ENCODE results near the gene CDKAL1.

CDKAL1 gene

GRCh38 chr6:20801595-20801994, 267.3 kb downstream of the CDKAL1 start:
- no peak for DNase-seq
- peaks cover 10 to 12% of the 10 kb centered on the region in 2 donors for H3K9me3 Mint-ChIP-seq
- H3K4me1 Mint-ChIP-seq, result no peaks in the 10 kb centered on the region
- no peak overlapping the region for H3K27ac Mint-ChIP-seq
- no peak for ATAC-seq (replicated peaks)
- peaks cover 26 to 43% of the 10 kb centered on the region in 2 donors for H3K36me3 Mint-ChIP-seq
- no peaks in the 10 kb centered on the region for H3K27me3 Mint-ChIP-seq
- H3K4me3 Mint-ChIP-seq, result no peak overlapping the region

DNA sequence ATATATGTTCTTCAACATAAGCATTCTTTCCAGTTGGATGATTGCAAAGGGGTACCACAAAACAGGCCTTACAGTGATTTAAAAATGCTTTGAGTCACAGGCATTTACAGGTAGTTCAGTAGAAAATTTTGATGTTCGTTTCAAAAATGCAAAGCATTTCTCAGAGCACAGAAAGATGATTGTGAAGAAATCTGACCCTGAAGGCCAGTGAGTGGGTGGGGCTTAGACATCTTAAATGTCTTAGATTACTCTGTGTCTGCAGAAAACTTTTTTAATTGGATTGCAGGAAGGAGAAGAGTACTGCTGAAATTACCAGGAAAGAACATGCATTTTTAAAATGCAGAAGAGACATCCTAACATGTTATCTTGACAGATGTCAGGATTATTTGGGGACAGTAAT, 268.3 kb downstream of the CDKAL1 start:
- ATAC-seq (replicated peaks) (no peak), DNase-seq (no peak)
- Mint-ChIP-seq H3K4me3 (no peak overlapping the region), H3K27ac (no peak overlapping the region), H3K4me1 (no peaks in the 10 kb centered on the region), H3K36me3 (peaks cover 19 to 38% of the 10 kb centered on the region in 2 donors), H3K9me3 (peaks cover 9 to 13% of the 10 kb centered on the region in 2 donors), H3K27me3 (no peaks in the 10 kb centered on the region)

- Mint-ChIP-seq H3K27ac (no peak overlapping the region), H3K9me3 (peaks cover 7 to 13% of the 10 kb centered on the region in 2 donors), H3K4me3 (no peak overlapping the region), H3K27me3 (no peaks in the 10 kb centered on the region), H3K36me3 (peaks cover 15 to 38% of the 10 kb centered on the region in 2 donors), H3K4me1 (no peaks in the 10 kb centered on the region)
- no peak for DNase-seq
- ATAC-seq (replicated peaks), result no peak
These were observed 270.8 kb downstream of the CDKAL1 start for GRCh38 chr6:20805021-20805420.

DNA sequence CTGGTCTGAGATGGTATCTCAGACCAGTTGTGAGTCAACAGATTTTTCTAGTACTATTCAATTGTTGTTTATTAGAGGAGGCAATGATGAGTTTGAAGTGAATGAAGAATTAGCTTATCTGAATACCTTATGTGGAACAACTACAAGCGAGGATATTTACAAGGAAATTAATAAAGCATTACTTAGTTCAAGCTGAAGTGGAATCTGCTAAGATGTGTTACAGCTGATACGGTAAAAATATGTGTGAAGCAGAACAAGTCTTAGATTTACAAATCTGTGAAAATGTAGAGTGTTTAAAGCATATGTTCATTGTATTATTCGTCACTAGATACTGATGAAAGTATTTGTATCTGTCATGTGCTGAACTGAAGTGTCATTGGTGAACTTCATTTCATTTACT, 272.4 kb downstream of the CDKAL1 start:
- H3K27me3 Mint-ChIP-seq, result no peaks in the 10 kb centered on the region
- peaks cover 20 to 43% of the 10 kb centered on the region in 2 donors for H3K36me3 Mint-ChIP-seq
- no peak for ATAC-seq (replicated peaks)

GRCh38 chr6:20808439-20808838, 274.2 kb downstream of the CDKAL1 start:
- H3K27ac Mint-ChIP-seq, result no peak overlapping the region
- ATAC-seq (replicated peaks) (no peak), DNase-seq (no peak)
- peaks cover 0 to 3% of the 10 kb centered on the region in 2 donors for H3K4me1 Mint-ChIP-seq
- H3K36me3 Mint-ChIP-seq, result peaks cover 26 to 44% of the 10 kb centered on the region in 2 donors
- H3K4me3 Mint-ChIP-seq, result no peak overlapping the region
- no peaks in the 10 kb centered on the region for H3K27me3 Mint-ChIP-seq
- peaks cover 9 to 13% of the 10 kb centered on the region in 2 donors for H3K9me3 Mint-ChIP-seq

More for the DNA sequence above, 272.4 kb downstream of the CDKAL1 start:
- no peak overlapping the region for H3K4me3 Mint-ChIP-seq
- H3K4me1 Mint-ChIP-seq, result peaks cover 0 to 1% of the 10 kb centered on the region in 2 donors
- no peak overlapping the region for H3K27ac Mint-ChIP-seq
- no peak for DNase-seq
- H3K9me3 Mint-ChIP-seq, result peaks cover 7 to 13% of the 10 kb centered on the region in 2 donors

GRCh38 chr6:20808924-20809323, 274.7 kb downstream of the CDKAL1 start:
- Mint-ChIP-seq H3K36me3 (peaks cover 28 to 45% of the 10 kb centered on the region in 2 donors), H3K27ac (no peak overlapping the region)
- ATAC-seq (replicated peaks), result no peak

GRCh38 chr6:20810727-20811108, 276.5 kb downstream of the CDKAL1 start:
- Mint-ChIP-seq H3K27me3 (no peaks in the 10 kb centered on the region), H3K9me3 (peaks cover 10 to 11% of the 10 kb centered on the region in 2 donors), H3K27ac (no peak overlapping the region), H3K4me1 (peaks cover 0 to 3% of the 10 kb centered on the region in 2 donors), H3K36me3 (peaks cover 28 to 39% of the 10 kb centered on the region in 2 donors), H3K4me3 (no peak overlapping the region)
- ATAC-seq (replicated peaks), result no peak
- no peak for DNase-seq

More at GRCh38 chr6:20808924-20809323, 274.7 kb downstream of the CDKAL1 start:
- peaks cover 11 to 13% of the 10 kb centered on the region in 2 donors for H3K9me3 Mint-ChIP-seq
- DNase-seq, result no peak
- H3K27me3 Mint-ChIP-seq, result no peaks in the 10 kb centered on the region
- no peak overlapping the region for H3K4me3 Mint-ChIP-seq
- H3K4me1 Mint-ChIP-seq, result peaks cover 0 to 3% of the 10 kb centered on the region in 2 donors

DNA sequence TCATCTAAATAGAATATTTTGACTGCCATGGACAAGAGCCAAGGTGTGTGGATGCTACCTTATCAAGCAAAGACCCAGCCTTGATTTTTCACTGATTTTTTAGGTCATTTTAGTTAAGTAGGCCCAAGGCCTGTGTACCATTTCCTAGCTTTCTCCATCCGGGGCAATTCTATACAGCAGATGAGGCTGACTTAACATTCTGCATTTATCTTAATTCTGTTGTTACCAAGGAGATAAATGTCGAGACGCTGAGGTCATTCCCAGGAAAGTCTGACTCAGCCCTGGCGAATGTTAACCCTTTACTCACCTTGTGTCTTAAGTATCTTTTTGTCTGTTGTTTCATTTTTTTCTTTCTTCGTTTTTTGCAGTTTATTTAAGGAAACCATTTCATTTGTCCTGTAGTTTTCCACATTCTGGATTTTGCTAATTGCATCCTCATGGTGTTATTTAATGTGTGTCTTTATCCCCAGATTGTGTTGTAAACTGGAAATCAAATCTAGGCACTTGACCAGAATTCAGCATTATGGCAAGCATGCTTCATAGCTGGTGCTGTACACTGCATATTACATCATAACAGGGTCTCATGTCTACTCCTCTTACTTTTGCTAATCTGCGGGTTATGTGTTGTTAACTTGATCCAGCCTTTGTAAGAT, 277.0 kb downstream of the CDKAL1 start:
- no peak for DNase-seq

DNA sequence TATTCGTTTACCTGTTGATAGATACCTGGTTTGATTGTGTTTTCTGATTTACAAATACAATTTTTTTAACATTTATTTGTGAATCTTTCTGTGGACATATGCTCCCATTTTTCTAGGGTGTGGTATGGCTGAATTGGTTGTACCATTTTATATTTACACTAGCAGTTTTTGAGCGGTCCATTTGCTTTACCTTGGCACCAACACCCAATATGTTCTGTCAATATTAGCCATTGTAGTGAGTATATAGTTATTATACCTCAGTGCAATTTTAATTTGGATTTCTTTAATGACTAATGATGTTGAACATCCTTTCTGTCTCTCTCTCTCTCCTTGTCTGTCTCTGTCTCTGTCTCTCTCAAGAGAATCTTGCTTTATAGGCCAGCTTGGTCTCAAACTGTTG, 278.5 kb downstream of the CDKAL1 start:
- Mint-ChIP-seq H3K27ac (no peak overlapping the region), H3K27me3 (no peaks in the 10 kb centered on the region), H3K9me3 (peaks cover 0 to 5% of the 10 kb centered on the region in 2 donors), H3K36me3 (peaks cover 19 to 32% of the 10 kb centered on the region in 2 donors), H3K4me1 (peaks cover 0 to 3% of the 10 kb centered on the region in 2 donors), H3K4me3 (no peak overlapping the region)
- DNase-seq (no peak), ATAC-seq (replicated peaks) (no peak)

More for the DNA sequence above, 277.0 kb downstream of the CDKAL1 start:
- Mint-ChIP-seq H3K9me3 (peaks cover 5 to 9% of the 10 kb centered on the region in 2 donors), H3K4me1 (peaks cover 0 to 3% of the 10 kb centered on the region in 2 donors), H3K36me3 (peaks cover 23 to 38% of the 10 kb centered on the region in 2 donors), H3K27me3 (no peaks in the 10 kb centered on the region), H3K4me3 (no peak overlapping the region), H3K27ac (no peak overlapping the region)
- ATAC-seq (replicated peaks), result no peak

GRCh38 chr6:20814494-20814893, 280.2 kb downstream of the CDKAL1 start:
- Mint-ChIP-seq H3K4me1 (peaks cover 0 to 3% of the 10 kb centered on the region in 2 donors), H3K36me3 (peaks cover 21 to 27% of the 10 kb centered on the region in 2 donors), H3K4me3 (no peak overlapping the region), H3K27ac (no peak overlapping the region), H3K27me3 (no peaks in the 10 kb centered on the region), H3K9me3 (peaks cover 0 to 5% of the 10 kb centered on the region in 2 donors)
- ATAC-seq (replicated peaks), result no peak
- no peak for DNase-seq

- no peak overlapping the region for H3K27ac Mint-ChIP-seq
- peaks cover 0 to 5% of the 10 kb centered on the region in 2 donors for H3K9me3 Mint-ChIP-seq
- no peak for ATAC-seq (replicated peaks)
- no peaks in the 10 kb centered on the region for H3K27me3 Mint-ChIP-seq
- DNase-seq, result no peak
- peaks cover 0 to 3% of the 10 kb centered on the region in 2 donors for H3K4me1 Mint-ChIP-seq
- H3K36me3 Mint-ChIP-seq, result peaks cover 26 to 28% of the 10 kb centered on the region in 2 donors
- H3K4me3 Mint-ChIP-seq, result no peak overlapping the region
These were observed 281.9 kb downstream of the CDKAL1 start for GRCh38 chr6:20816126-20816525.

GRCh38 chr6:20817806-20818320, 283.6 kb downstream of the CDKAL1 start:
- H3K27ac Mint-ChIP-seq, result no peak overlapping the region

GRCh38 chr6:20819774-20820400, 285.6 kb downstream of the CDKAL1 start:
- Mint-ChIP-seq H3K4me3 (no peak overlapping the region), H3K27ac (no peak overlapping the region), H3K9me3 (peaks cover 0 to 3% of the 10 kb centered on the region in 2 donors), H3K4me1 (no peaks in the 10 kb centered on the region), H3K27me3 (no peaks in the 10 kb centered on the region), H3K36me3 (peaks cover 24 to 30% of the 10 kb centered on the region in 2 donors)
- ATAC-seq (replicated peaks) (no peak), DNase-seq (no peak)

More at GRCh38 chr6:20817806-20818320, 283.6 kb downstream of the CDKAL1 start:
- no peak for ATAC-seq (replicated peaks)
- H3K27me3 Mint-ChIP-seq, result no peaks in the 10 kb centered on the region
- DNase-seq, result no peak
- H3K36me3 Mint-ChIP-seq, result peaks cover 28 to 34% of the 10 kb centered on the region in 2 donors
- H3K4me1 Mint-ChIP-seq, result no peaks in the 10 kb centered on the region
- peaks cover 0 to 6% of the 10 kb centered on the region in 2 donors for H3K9me3 Mint-ChIP-seq
- no peak overlapping the region for H3K4me3 Mint-ChIP-seq

- DNase-seq, result no peak
- ATAC-seq (replicated peaks), result no peak
- Mint-ChIP-seq H3K4me1 (no peaks in the 10 kb centered on the region), H3K27me3 (no peaks in the 10 kb centered on the region), H3K36me3 (peaks cover 24 to 31% of the 10 kb centered on the region in 2 donors), H3K9me3 (peaks cover 0 to 3% of the 10 kb centered on the region in 2 donors), H3K4me3 (no peak overlapping the region), H3K27ac (no peak overlapping the region)
These were observed 292.1 kb downstream of the CDKAL1 start for GRCh38 chr6:20826378-20826777.

Measured in stimulated activated naive B cell treated with anti-CD40 and anti-IgM and Interleukin-4, amounts not matched to agents 10 μg/mL and 1 μg/mL and 100 μg/mL, for 72 hours (primary cell).